ENCODE data around the gene CLOCK.

The CLOCK gene

DNA sequence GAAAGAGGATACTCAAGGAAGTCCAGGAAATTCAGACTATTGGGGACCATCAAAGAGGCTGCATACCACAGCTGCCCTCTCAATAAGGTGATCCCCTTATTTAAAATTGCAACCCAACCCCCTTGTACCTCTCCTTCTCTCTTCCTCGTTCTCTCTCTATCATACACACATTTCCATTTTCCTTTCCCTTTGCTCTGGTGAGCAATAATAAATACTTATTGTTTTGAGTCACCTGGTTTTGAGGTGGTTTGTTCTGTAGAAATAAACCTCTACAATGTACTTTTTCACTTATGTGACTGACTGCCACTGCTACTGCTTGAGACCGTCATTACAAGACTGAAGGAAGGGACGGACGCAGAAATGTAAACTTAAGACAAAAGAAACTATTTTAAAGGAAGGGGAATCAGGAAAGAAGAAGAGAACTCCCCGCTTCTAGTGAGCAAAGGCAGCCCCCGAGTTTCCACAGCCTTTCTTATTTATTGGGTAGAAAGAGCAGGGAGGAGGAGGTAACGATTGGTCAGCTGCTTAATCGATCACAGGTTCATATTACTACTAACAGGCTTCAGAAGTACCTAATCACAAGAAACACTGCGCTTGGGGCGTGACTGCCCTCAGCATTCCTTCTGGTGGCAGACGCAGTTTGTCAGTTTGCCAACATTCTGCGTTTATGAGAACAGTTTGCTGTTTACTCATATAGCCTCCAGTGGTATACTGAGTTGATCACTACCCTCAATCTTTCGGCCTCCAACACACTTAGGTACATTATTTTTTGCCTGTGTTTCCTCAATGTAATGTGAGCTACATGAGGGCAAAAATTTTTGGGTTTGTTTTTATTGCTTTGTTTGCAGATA is 167.9 kb downstream of the CLOCK start:
- Histone ChIP-seq H3K9me3 (ENCODE audit: insufficient read depth, low read length) (no peaks in the 10 kb centered on the region), H3K27ac (ENCODE audit: low read depth, low read length) (no peak overlapping the region), H3K4me2 (ENCODE audit: low read depth, low read length, poor library complexity, severe bottlenecking) (no peak overlapping the region), H3K9ac (ENCODE audit: low read length) (no peak overlapping the region), H4K20me1 (ENCODE audit: low read depth, low read length) (no peaks in the 10 kb centered on the region), H3K4me3 (ENCODE audit: insufficient read depth, low read length, poor library complexity, severe bottlenecking) (no peak overlapping the region), H3K9me2 (replicated peaks; ENCODE audit: insufficient read depth, low read length) (no peaks in the 10 kb centered on the region), H3K36me3 (ENCODE audit: low read length) (no peaks in the 10 kb centered on the region), H3K79me2 (ENCODE audit: insufficient read depth, low read length) (no peaks in the 10 kb centered on the region), H2AFZ (ENCODE audit: low read depth, low read length, severe bottlenecking) (no peak overlapping the region), H3F3A (ENCODE audit: insufficient read depth) (no peaks in the 10 kb centered on the region), H3K27me3 (ENCODE audit: low read length) (no peaks in the 10 kb centered on the region)
- TF ChIP-seq, protein P1, sequence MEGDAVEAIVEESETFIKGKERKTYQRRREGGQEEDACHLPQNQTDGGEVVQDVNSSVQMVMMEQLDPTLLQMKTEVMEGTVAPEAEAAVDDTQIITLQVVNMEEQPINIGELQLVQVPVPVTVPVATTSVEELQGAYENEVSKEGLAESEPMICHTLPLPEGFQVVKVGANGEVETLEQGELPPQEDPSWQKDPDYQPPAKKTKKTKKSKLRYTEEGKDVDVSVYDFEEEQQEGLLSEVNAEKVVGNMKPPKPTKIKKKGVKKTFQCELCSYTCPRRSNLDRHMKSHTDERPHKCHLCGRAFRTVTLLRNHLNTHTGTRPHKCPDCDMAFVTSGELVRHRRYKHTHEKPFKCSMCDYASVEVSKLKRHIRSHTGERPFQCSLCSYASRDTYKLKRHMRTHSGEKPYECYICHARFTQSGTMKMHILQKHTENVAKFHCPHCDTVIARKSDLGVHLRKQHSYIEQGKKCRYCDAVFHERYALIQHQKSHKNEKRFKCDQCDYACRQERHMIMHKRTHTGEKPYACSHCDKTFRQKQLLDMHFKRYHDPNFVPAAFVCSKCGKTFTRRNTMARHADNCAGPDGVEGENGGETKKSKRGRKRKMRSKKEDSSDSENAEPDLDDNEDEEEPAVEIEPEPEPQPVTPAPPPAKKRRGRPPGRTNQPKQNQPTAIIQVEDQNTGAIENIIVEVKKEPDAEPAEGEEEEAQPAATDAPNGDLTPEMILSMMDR (IDR thresholded peaks at IDR 0.05; ENCODE audit: insufficient read depth, low read length, poor library complexity, severe bottlenecking) = no peak
- no peak for TF ChIP-seq EZH2phosphoT487 (conservative IDR thresholded peaks at IDR 0.05; ENCODE audit: low read length)
